Measurements from ENCODE around the gene MBNL3.

The MBNL3 gene

DNA sequence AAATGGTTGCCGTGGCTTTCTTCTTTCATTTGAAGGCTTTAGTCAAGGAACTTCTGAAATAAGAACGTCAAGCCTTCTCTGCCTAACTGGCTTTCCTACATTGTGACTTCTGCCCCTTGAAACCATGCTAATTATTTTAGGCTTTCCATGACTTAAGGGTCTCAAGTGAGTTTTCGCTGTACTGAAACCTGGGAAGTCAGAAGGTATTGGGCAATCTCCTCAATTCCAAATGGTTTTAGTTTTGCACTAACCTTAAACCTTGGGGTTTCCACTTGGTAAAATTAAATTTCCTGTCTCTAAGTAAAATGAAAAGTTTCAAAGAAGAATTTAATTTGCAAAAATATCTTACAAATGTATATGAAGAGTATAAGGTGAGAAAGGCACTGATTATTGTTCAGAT lies 73.8 kb downstream of the MBNL3 start:
- H3K9me3 Mint-ChIP-seq: no peaks in the 10 kb centered on the region
- H3K4me1 Mint-ChIP-seq (ENCODE audit: low read depth): no peaks in the 10 kb centered on the region
- H3K4me3 Mint-ChIP-seq: no peak overlapping the region
- H3K27me3 Mint-ChIP-seq: peaks cover 49% of the 10 kb centered on the region
- peaks cover 1% of the 10 kb centered on the region for H3K36me3 Mint-ChIP-seq (ENCODE audit: low read depth)
- no peak overlapping the region for H3K27ac Mint-ChIP-seq
- no peak for DNase-seq

DNA sequence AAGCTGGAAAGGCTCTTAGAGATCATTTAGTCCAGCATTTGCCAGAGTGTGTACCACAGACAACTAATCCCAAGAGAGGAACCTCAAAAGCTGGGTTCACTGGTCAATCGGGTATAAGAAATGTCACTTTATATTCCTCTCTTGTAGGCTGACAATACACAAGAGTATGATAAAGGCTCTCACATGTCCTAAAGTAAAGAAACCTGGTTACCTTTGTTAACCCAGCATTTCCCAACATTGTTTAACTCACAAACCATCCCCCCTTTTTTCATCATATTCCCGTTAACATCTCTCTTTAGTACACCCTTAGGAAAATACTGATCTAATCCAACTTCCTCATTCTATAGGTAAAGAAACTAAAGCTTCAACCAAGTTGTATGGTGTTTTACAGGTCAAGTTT lies 74.4 kb downstream of the MBNL3 start:
- no peaks in the 10 kb centered on the region for H3K4me1 Mint-ChIP-seq (ENCODE audit: low read depth)
- no peak for DNase-seq
- H3K36me3 Mint-ChIP-seq (ENCODE audit: low read depth): no peaks in the 10 kb centered on the region
- H3K27me3 Mint-ChIP-seq: peaks cover 47% of the 10 kb centered on the region
- no peak overlapping the region for H3K27ac Mint-ChIP-seq
- H3K9me3 Mint-ChIP-seq: no peaks in the 10 kb centered on the region
- H3K4me3 Mint-ChIP-seq: no peak overlapping the region

DNA sequence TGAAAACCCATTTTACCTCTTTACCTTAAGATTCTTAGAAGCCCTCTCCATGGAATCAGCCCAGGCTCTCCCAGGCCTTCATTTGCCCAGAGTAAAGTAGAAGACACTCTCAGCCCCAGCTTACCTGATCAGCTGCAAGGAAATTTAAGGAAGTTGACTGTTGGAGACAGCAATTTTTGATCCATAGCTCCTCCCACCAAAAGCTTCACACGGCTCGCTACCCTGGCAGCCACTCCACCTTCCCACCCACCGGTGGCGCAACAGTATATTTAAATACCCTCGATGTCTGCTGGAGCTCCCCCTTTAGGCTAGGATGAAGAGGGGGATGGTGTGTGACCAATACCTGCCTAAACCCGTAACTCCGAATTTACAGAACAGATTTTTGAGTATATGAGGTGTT lies 75.4 kb downstream of the MBNL3 start:
- Mint-ChIP-seq H3K4me1 (ENCODE audit: low read depth) (no peaks in the 10 kb centered on the region), H3K9me3 (no peaks in the 10 kb centered on the region), H3K27ac (no peak overlapping the region), H3K36me3 (ENCODE audit: low read depth) (no peaks in the 10 kb centered on the region), H3K4me3 (no peak overlapping the region), H3K27me3 (peaks cover 44% of the 10 kb centered on the region)
- DNase-seq: no peak

DNA sequence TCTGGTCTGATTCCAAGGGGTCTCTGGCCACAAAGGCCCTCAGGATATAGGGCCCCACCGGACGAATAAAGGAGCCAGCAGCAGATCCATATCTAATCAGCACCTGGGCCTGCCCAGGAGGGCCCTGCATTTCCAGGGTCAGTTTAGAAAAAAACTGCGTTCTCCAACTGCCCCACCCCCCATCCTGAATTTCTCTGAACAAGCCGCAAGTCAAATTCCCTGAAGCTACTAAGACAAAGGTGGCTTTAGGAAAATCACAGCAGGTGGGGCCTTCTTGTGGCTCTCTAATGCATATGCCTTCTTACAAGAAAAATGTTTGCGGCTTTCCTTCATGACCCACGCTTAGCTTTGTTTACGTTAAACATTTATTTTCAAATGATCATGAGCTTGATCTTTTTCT lies 76.6 kb downstream of the MBNL3 start:
- H3K27me3 Mint-ChIP-seq: peaks cover 41% of the 10 kb centered on the region
- no peaks in the 10 kb centered on the region for H3K36me3 Mint-ChIP-seq (ENCODE audit: low read depth)
- H3K9me3 Mint-ChIP-seq: no peaks in the 10 kb centered on the region
- H3K27ac Mint-ChIP-seq: no peak overlapping the region
- no peaks in the 10 kb centered on the region for H3K4me1 Mint-ChIP-seq (ENCODE audit: low read depth)
- H3K4me3 Mint-ChIP-seq: no peak overlapping the region
- DNase-seq: no peak

DNA sequence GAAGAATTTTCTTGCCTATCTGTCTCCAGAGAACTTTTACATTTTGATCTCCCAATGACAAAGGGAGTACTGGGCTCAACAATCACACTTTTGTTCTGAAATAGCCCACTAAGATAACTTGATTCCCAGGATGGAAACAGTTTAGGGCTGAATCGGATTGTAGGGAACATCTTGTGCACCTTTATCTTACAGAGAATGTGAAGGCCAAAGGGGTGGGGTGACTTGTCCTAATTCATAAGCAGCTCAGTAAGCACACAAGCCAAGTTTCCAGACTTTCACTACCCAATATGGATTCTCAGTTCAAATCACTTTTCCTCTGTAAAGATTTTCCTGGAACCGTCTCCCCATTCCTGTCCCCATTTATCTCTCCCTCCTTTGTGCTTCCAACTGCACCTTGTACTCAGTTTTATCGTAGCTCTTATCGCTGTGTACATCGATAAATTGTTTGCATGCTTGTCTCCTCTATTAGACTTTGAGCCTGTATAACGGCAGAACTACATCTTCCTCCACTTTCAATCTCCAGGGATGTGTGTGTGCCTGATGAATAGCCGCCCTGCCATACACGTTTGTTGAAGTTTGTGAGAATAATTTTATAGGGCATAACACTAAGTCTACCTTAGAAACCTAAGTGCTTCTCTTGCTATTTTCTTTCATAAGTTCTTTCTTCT lies 77.4 kb downstream of the MBNL3 start:
- Mint-ChIP-seq H3K9me3 (no peaks in the 10 kb centered on the region), H3K27me3 (peaks cover 39% of the 10 kb centered on the region), H3K4me1 (ENCODE audit: low read depth) (no peaks in the 10 kb centered on the region), H3K36me3 (ENCODE audit: low read depth) (no peaks in the 10 kb centered on the region), H3K4me3 (no peak overlapping the region), H3K27ac (no peak overlapping the region)
- DNase-seq: no peak

DNA sequence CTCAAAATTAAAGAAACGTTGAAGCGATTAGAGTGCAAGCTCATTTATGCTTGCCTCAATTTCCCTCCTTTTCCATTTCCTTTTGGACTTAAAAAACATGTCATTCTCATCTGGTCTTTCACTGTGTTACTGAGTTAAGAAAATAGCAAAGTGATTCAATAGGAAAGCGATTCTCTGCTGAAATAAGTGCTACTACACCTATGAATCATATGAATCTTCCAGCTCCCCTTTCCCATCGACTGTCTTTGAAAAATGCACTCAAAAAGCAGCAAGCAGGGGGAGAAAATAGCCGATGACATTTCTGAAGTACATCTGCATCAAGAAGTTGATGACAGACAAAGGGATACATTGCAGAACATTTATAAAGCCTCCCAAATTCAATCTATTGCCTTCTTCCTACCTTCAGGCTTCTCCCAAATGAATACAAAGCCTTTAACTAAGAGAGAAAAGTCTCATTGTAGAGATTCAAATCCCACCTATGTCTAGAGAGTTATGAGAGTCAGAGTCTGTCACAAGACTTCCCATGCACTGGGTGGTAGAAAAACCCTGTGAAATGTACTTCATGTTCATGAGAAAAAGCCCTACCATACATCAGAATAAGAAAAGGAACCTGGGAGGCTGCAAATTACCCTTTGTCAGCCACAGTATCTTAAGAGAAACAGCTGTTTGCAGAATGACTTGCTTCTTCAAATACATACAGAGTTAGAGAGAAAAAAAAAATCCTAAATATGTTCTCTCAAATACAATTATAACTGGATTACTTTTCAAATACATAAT lies 78.9 kb downstream of the MBNL3 start:
- peaks cover 39% of the 10 kb centered on the region for H3K27me3 Mint-ChIP-seq
- no peak overlapping the region for H3K4me3 Mint-ChIP-seq
- peaks cover 8% of the 10 kb centered on the region for H3K36me3 Mint-ChIP-seq (ENCODE audit: low read depth)
- DNase-seq: no peak
- no peak overlapping the region for H3K27ac Mint-ChIP-seq
- H3K9me3 Mint-ChIP-seq: no peaks in the 10 kb centered on the region
- no peaks in the 10 kb centered on the region for H3K4me1 Mint-ChIP-seq (ENCODE audit: low read depth)

DNA sequence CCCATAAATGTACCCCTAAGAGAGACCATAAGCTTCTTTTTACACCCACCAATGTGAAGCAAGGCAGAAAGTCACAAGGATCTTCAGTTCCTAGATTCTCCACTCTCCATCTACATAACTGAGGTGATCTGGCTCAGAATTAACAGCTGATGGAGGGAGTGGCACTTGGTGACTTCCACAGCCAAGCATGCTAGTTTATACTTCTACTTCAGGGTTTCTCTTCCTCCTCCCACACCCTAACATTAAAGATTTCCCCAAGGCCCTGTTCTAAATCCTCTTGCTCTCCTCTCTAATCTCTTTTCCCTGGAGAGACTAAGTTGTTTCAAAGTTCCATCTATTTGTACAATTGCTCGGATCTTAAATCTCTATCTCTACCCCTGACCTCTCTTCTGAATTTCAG lies 81.1 kb downstream of the MBNL3 start:
- Mint-ChIP-seq H3K27ac (no peak overlapping the region), H3K4me3 (no peak overlapping the region), H3K36me3 (ENCODE audit: low read depth) (peaks cover 10% of the 10 kb centered on the region), H3K9me3 (no peaks in the 10 kb centered on the region), H3K4me1 (ENCODE audit: low read depth) (no peaks in the 10 kb centered on the region), H3K27me3 (peaks cover 26% of the 10 kb centered on the region)
- DNase-seq: no peak

DNA sequence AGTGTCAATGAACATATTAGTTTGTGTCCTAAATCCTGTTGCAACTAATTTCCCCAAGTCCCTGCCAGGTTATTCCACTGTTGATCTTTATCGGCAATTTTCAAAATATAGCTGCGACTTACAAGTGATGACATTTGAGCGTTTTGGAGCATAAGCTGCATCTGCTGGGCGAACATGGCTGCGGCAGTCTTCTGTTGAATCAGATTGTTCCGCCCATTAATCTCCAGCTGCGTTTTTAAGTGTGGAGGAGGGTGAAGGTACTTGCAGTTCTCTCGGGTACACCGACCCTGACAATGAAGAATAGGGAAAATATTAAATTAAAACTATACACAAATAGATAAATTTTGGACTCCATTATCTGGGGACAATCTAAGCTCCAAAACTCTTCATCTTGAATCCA lies 82.7 kb downstream of the MBNL3 start:
- Mint-ChIP-seq H3K9me3 (no peaks in the 10 kb centered on the region), H3K4me3 (no peak overlapping the region), H3K27ac (no peak overlapping the region), H3K36me3 (ENCODE audit: low read depth) (peaks cover 13% of the 10 kb centered on the region), H3K4me1 (ENCODE audit: low read depth) (no peaks in the 10 kb centered on the region), H3K27me3 (peaks cover 20% of the 10 kb centered on the region)
- DNase-seq: no peak

DNA sequence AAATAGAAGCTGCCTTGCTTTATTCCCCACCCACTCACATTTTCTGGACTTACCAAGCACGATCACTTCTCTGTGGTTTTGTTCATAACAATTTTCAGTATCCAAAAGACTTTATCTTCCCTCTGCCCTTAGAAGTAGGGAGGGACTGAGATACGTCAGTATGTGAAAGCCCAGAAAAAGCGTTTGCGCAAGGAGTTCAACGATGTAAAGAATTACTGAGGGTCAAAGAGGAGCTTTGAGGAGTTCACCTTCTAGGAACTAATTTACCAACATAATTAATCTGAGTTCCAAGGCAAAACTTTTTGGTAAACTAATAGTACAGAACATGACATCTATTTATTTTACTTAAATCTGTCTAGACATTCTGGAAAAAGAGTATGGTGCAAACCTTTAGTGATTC lies 84.6 kb downstream of the MBNL3 start:
- H3K27me3 Mint-ChIP-seq: peaks cover 14% of the 10 kb centered on the region
- DNase-seq: no peak

DNA sequence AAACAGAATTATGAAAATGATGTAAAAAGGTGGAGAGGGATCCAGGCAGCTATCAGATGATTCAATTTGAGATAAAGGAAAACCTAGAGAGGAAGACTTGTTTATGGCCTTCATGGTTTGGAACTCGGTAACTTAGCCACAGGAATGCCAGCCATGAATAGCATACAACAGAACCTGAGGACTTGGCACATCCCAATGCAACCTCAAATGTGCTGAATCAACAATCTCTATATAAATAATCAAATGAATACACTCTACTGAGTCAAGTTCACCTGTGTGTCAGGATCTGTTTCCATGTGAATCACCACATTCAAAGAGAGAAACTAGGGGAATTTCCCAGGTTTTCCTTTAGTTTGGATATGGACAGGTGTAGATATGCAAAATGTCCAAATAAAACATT lies 86.9 kb downstream of the MBNL3 start:
- DNase-seq: no peak
- Mint-ChIP-seq H3K4me1 (ENCODE audit: low read depth) (no peaks in the 10 kb centered on the region), H3K9me3 (no peaks in the 10 kb centered on the region), H3K27ac (no peak overlapping the region), H3K27me3 (peaks cover 12% of the 10 kb centered on the region), H3K4me3 (no peak overlapping the region), H3K36me3 (ENCODE audit: low read depth) (peaks cover 13% of the 10 kb centered on the region)

More for the DNA sequence above, 84.6 kb downstream of the MBNL3 start:
- Mint-ChIP-seq H3K27ac (no peak overlapping the region), H3K9me3 (no peaks in the 10 kb centered on the region), H3K36me3 (ENCODE audit: low read depth) (peaks cover 13% of the 10 kb centered on the region), H3K4me1 (ENCODE audit: low read depth) (no peaks in the 10 kb centered on the region), H3K4me3 (no peak overlapping the region)

DNA sequence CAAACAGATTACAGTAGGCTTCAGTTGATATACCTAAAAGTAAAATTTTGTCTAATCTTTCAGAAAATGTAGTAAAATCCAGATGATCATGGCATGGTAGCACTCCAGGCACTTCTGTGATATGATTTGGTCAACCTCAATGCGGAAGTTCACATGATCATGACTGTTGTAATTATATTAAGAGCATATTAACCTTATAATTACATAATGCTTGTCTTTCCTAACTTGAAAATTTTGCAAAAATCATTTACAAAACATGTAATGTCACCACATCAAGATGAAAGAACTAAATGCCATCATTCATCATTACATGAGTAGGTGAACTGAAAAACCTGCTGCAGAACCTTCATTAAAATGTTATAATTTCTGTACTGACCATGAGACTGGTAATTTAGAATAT lies 88.1 kb downstream of the MBNL3 start:
- DNase-seq: no peak
- Mint-ChIP-seq H3K4me3 (no peak overlapping the region), H3K9me3 (no peaks in the 10 kb centered on the region), H3K4me1 (ENCODE audit: low read depth) (no peaks in the 10 kb centered on the region), H3K36me3 (ENCODE audit: low read depth) (peaks cover 9% of the 10 kb centered on the region), H3K27me3 (peaks cover 12% of the 10 kb centered on the region), H3K27ac (no peak overlapping the region)

DNA sequence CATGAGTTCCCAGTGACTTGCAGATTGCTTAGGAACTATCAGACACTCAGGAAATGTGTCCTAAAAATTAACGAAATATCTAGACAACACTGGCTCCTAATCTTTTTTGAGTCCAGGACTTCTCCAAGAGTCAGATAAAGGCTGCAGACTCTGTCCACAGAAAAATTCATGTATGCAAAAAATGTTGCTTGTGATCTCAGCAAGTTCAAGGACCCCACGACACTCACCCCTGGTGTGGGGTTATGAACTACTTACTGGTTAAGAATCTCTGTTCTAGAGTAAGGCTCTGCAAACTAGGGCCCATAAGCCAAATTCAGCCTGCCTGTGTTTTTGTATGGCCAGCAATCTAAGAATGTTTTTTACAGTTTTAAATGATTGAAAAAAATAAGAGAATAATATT lies 93.2 kb downstream of the MBNL3 start:
- Mint-ChIP-seq H3K4me3 (no peak overlapping the region), H3K9me3 (no peaks in the 10 kb centered on the region), H3K27me3 (peaks cover 13% of the 10 kb centered on the region), H3K4me1 (ENCODE audit: low read depth) (no peaks in the 10 kb centered on the region), H3K36me3 (ENCODE audit: low read depth) (no peaks in the 10 kb centered on the region), H3K27ac (no peak overlapping the region)
- DNase-seq: no peak

DNA sequence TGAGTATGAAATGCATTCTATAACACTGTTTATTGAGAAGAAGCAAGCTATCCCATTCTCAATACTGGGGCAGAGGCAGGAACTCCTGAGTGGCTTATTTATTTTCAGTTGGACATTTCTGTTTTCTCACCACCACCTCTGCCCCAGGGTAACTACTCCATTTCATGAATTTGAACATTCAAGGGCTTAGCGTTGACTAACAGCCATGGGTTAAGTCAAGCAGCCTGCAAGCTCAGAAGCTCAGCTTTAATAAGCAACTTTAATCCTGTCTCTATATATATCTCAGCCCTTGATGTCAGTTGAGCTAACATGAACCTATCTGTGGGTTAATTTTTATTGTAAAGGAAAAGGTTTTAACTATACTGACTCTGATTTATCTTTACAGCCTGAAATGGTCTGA lies 93.8 kb downstream of the MBNL3 start:
- Mint-ChIP-seq H3K4me3 (no peak overlapping the region), H3K27me3 (peaks cover 13% of the 10 kb centered on the region), H3K36me3 (ENCODE audit: low read depth) (no peaks in the 10 kb centered on the region), H3K9me3 (no peaks in the 10 kb centered on the region), H3K27ac (no peak overlapping the region), H3K4me1 (ENCODE audit: low read depth) (no peaks in the 10 kb centered on the region)
- no peak for DNase-seq

DNA sequence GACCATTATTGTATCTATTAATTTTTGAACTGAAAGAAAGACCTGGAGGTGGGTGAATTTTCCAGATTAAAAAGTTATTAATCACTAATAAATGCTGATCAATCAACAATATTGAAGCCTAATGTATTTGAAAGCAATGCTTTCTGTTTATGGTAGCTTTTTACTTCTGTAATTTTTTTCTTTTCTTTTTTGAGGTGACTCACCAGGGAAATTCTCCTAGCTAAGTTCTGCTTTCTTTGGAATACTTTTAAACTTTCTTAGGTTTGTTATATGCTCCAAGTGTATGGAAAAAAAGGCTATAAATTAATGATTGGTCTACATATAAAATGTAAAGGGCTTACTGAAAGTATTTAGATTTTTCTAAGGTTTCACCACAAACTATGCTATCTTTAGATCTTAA lies 94.2 kb downstream of the MBNL3 start:
- H3K4me3 Mint-ChIP-seq: no peak overlapping the region
- DNase-seq: no peak
- no peaks in the 10 kb centered on the region for H3K36me3 Mint-ChIP-seq (ENCODE audit: low read depth)
- no peaks in the 10 kb centered on the region for H3K4me1 Mint-ChIP-seq (ENCODE audit: low read depth)
- no peaks in the 10 kb centered on the region for H3K9me3 Mint-ChIP-seq
- peaks cover 13% of the 10 kb centered on the region for H3K27me3 Mint-ChIP-seq
- H3K27ac Mint-ChIP-seq: no peak overlapping the region

DNA sequence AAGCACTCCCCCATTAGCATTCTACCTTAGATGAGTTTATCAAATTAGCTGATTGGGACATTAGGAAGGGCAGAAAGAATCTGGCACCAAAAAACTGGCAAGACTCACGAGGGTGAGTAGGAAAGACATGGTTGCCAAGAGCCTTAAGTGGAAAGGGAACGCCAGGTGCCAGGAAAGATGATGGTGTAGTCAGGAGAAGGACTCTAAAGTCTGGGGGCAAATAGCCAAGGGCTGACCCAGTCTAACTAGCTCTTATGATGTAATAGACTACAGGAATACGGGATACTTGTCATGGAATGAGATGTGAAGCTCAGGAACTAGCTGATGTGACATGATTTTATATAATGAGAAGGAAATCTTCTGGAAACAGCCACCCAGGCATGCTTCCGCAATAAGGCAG lies 94.8 kb downstream of the MBNL3 start:
- Mint-ChIP-seq H3K36me3 (ENCODE audit: low read depth) (no peaks in the 10 kb centered on the region), H3K9me3 (no peaks in the 10 kb centered on the region), H3K27me3 (peaks cover 13% of the 10 kb centered on the region), H3K4me1 (ENCODE audit: low read depth) (no peaks in the 10 kb centered on the region), H3K4me3 (no peak overlapping the region), H3K27ac (no peak overlapping the region)
- DNase-seq: no peak
